Testis (tissue), 3 donors: Measurements from ENCODE around the gene EFCAB13. TPM values are rescaled to one million over a fixed set of nuclear protein-coding genes. Genes with fewer than 3 reads are reported as not detected.
A peak's percentile ranks its signal among the peaks of the same experiment; 100 is the strongest.

ENCODE experiments used
- DNase-seq: peaks from one replicate; pipeline ENCODE4 v3.0.0-alpha.2; 2019
- H3K27ac ChIP-seq, 2 donors: fragments of 200-600 bp; sonication (generic); one replicate each; pipeline ENCODE4 v1.5.1; 2019
- H3K27me3 ChIP-seq: fragments of 200-600 bp; sonication (generic); one replicate; pipeline ENCODE4 v1.5.1; 2019
- H3K36me3 ChIP-seq: fragments of 200-600 bp; sonication (generic); one replicate; pipeline ENCODE4 v1.5.1; 2017; ENCODE audit warnings: low read depth; ENCODE audit errors: missing control alignments
- H3K4me1 ChIP-seq: fragments of 200-600 bp; sonication (generic); one replicate; pipeline ENCODE4 v1.5.1; 2019
- H3K4me3 ChIP-seq, 2 donors: fragments of 200-600 bp; sonication (generic); one replicate each; pipeline ENCODE4 v1.5.1; 2017 to 2019
- H3K9me3 ChIP-seq: fragments of 200-600 bp; sonication (generic); one replicate; pipeline ENCODE4 v1.5.1; 2017
- POLR2A ChIP-seq: fragments of 450-650 bp; IDR thresholded peaks from one replicate; pipeline ENCODE4 v1.6.1; 2017; ENCODE audit warnings: antibody characterized with exemption, mild to moderate bottlenecking, moderate library complexity
- WGBS, 2 donors: methylation state at CpG; one replicate each; pipeline ENCODE4 v1.1.5; 2018; 5-methylcytosine and 5-hydroxymethylcytosine counted together
- intact Hi-C: fragments of 100-400 bp; cut with DNase I; formaldehyde crosslinking; loops from one replicate; pipeline ENCODE4 v1.15.1; 2023; ENCODE audit warnings: low total_unique reads
- polyA plus RNA-seq: library from polyadenylated mRNA; stranded (reverse); fragments of 350-450 nt; fragmentation: Illumina TruSeq; extraction: RNeasy Lipid Tissue Mini Kit (QIAGEN cat#74804); gene quantifications from one replicate; pipeline ENCODE4 v1.2.3, GENCODE V29; 2014; ENCODE audit warnings: low read depth, low replicate concordance; ENCODE audit not compliant: insufficient read depth
- total RNA-seq, 2 donors: library from RNA; depleted of rRNA; stranded (reverse); fragments of >200 nt; gene quantifications; one replicate each; pipeline ENCODE4 v1.2.3, GENCODE V29; 2016
- TF ChIP-seq, protein P1 (sequence below), 3 experiments: fragments of 450-650 bp in 2 of 3; fragments of 200-600 bp in 1 of 3; sonication (generic) in 1 of 3; IDR thresholded peaks; one replicate each; pipeline ENCODE4 v1.5.1; 2016 to 2019; ENCODE audit warnings: antibody characterized with exemption in 3 of 3, mild to moderate bottlenecking in 2 of 3, moderate library complexity in 1 of 3

EFCAB13 gene
- total and polyA plus RNA-seq, 3 donors from 2014 or later, result 22.9 to 37.7 (median 23.2) TPM

DNA sequence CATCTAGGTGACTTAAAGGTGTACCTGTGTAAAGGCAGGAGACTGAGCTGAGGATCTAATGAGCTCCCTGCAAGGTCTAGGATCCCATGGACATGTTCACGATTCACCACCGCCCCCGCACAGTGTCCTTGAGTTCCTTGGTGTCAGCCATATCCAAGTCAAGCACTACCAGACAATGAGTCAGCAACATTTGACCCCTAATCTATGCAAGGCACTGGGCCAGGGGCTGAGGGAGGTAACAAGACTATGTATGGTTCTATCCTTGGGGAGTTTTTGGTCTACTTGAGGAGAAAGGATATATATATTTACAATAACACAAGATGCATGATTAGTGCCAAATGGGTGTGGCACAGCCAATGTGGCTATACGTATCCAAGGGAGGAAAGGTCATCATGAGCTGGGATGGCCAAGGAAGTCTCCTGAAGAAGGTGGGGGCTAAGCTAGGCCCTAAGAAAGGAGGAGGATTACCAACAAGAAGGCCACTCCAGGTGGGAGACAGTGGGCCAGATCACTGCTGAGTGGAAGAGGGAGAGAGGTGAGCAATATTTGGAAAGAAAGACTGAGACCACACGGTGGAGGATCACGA, 35.1 kb upstream of the EFCAB13 start:
- Histone ChIP-seq H3K4me3 (no peak overlapping the region), H3K36me3 (no peaks in the 10 kb centered on the region), H3K9me3 (no peaks in the 10 kb centered on the region), H3K27ac (no peak overlapping the region), H3K27me3 (no peaks in the 10 kb centered on the region), H3K4me1 (no peaks in the 10 kb centered on the region)
- DNase-seq, result peak; percentile 45
- WGBS, 2 donors, result 78 to 81% methylated on average over 6 of the region's 6 CpGs
- TF ChIP-seq, protein P1, sequence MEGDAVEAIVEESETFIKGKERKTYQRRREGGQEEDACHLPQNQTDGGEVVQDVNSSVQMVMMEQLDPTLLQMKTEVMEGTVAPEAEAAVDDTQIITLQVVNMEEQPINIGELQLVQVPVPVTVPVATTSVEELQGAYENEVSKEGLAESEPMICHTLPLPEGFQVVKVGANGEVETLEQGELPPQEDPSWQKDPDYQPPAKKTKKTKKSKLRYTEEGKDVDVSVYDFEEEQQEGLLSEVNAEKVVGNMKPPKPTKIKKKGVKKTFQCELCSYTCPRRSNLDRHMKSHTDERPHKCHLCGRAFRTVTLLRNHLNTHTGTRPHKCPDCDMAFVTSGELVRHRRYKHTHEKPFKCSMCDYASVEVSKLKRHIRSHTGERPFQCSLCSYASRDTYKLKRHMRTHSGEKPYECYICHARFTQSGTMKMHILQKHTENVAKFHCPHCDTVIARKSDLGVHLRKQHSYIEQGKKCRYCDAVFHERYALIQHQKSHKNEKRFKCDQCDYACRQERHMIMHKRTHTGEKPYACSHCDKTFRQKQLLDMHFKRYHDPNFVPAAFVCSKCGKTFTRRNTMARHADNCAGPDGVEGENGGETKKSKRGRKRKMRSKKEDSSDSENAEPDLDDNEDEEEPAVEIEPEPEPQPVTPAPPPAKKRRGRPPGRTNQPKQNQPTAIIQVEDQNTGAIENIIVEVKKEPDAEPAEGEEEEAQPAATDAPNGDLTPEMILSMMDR (IDR thresholded peaks at IDR 0.05), result no peak
- TF ChIP-seq POLR2A, result no peak
- intact Hi-C loops, result no loop called here

DNA sequence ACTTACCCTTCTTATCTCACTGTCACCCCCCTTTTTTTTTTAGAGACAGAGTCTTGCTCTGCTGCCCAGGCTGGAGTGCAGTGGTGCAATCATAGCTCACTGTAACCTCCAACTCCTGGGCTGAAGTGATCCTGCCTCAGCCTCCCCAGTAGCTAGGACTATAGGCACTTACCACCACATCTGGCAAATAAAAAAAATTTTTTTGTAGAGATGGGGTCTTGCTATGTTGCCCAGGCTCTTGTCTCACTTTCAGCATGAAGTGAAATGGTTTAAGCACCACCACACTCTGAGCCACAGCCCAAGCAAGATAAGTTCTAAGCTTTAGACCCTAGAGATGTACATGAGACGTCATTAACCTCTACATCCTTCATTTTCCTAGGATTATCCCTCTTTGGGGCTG, 34.5 kb upstream of the EFCAB13 start:
- Histone ChIP-seq H3K9me3 (no peaks in the 10 kb centered on the region), H3K4me1 (peaks cover 3% of the 10 kb centered on the region), H3K4me3 (no peak overlapping the region), H3K36me3 (no peaks in the 10 kb centered on the region), H3K27ac (no peak overlapping the region), H3K27me3 (no peaks in the 10 kb centered on the region)
- WGBS, 2 donors, result 83 to 100% methylated on average over 1 of the region's 1 CpG
- intact Hi-C loops, result no loop called here
- no peak for DNase-seq
- TF ChIP-seq, protein P1 (IDR thresholded peaks at IDR 0.05), result no peak
- TF ChIP-seq POLR2A, result no peak

DNA sequence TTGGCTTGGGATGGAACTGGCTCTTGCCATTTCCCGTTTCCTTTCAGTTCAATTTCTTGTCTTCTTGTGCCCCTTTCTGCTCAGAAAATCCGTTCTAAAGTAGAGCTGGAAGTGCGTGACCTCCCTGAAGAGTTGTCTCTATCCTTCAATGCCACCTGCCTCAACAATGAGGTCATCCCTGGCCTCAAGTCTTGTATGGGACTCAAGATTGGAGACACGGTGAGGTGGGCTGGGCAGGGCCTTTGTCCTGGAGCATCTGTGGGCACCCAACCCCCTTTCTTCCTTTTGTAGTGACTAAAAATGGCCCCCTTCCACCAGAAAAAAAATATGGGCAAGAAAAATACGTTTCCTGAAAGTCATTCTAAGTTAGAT, 32.9 kb upstream of the EFCAB13 start:
- Histone ChIP-seq H3K4me1 (peaks cover 18% of the 10 kb centered on the region), H3K9me3 (no peaks in the 10 kb centered on the region), H3K36me3 (no peaks in the 10 kb centered on the region), H3K27ac (no peak overlapping the region), H3K27me3 (no peaks in the 10 kb centered on the region), H3K4me3 (no peak overlapping the region)
- intact Hi-C loops, result no loop called here
- no peak for TF ChIP-seq POLR2A
- TF ChIP-seq, protein P1 (IDR thresholded peaks at IDR 0.05), result no peak
- WGBS, 2 donors, result 92 to 93% methylated on average over 5 of the region's 5 CpGs
- DNase-seq, result no peak

DNA sequence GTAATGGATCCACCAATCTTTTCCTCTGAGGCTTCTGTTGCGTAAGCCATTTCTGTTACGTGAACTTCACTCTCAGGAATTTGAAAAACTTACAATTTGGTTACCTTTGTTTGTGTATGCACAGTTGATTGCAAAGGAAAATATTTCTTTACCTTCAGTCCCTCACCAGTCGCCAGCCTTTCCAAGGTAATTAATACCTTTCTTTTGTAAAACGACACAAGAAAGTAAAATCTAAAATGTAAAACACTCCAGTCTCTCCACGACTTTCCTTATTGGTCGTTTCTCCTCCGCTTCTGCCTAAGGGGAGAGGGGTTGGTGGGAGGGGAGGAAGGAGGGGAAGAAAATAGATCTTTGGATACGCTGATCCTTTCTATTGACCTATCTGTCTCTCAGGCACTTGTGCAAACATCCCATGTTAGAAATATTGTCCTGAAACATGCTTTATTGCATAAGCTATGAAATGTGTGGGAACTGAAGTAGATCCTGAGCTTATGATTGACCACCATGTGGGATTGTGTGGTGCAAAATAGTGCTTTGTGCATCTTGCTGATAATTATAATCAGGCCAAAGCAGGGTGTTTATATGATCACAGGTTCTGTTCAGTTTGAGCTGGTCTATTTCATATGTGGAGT, 32.4 kb upstream of the EFCAB13 start:
- Histone ChIP-seq H3K36me3 (no peaks in the 10 kb centered on the region), H3K9me3 (no peaks in the 10 kb centered on the region), H3K27me3 (no peaks in the 10 kb centered on the region), H3K27ac (no peak overlapping the region), H3K4me1 (peaks cover 18% of the 10 kb centered on the region), H3K4me3 (no peak overlapping the region)
- intact Hi-C loops, result no loop called here
- no peak for TF ChIP-seq POLR2A
- TF ChIP-seq, protein P1 (IDR thresholded peaks at IDR 0.05), result no peak
- 83 to 84% methylated on average over 8 of the region's 8 CpGs for WGBS, 2 donors
- no peak for DNase-seq

DNA sequence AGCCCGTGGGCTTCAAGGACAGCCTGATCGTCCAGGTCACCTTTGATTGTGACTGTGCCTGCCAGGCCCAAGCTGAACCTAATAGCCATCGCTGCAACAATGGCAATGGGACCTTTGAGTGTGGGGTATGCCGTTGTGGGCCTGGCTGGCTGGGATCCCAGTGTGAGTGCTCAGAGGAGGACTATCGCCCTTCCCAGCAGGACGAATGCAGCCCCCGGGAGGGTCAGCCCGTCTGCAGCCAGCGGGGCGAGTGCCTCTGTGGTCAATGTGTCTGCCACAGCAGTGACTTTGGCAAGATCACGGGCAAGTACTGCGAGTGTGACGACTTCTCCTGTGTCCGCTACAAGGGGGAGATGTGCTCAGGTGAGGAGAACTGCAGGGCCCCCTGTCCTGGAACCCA, 31.5 kb upstream of the EFCAB13 start:
- H3K36me3 ChIP-seq, result no peaks in the 10 kb centered on the region
- peaks cover 18% of the 10 kb centered on the region for H3K4me1 ChIP-seq
- WGBS, 2 donors, result 92 to 94% methylated on average over 10 to 14 of the region's 14 CpGs
- H3K4me3 ChIP-seq, result no peak overlapping the region
- no peak for DNase-seq
- H3K27me3 ChIP-seq, result no peaks in the 10 kb centered on the region
- H3K9me3 ChIP-seq, result no peaks in the 10 kb centered on the region
- no peak overlapping the region for H3K27ac ChIP-seq
- TF ChIP-seq POLR2A, result no peak
- TF ChIP-seq, protein P1 (IDR thresholded peaks at IDR 0.05), result no peak
- intact Hi-C loops, result no loop called here
